Cerebellar nuclear complex (tissue), 1 donor: ENCODE measurements around the gene ATF5.

ENCODE experiments used
- DNase-seq, 2 experiments: peaks; one replicate each; lab custom pipeline; 2025; lab: John Stamatoyannopoulos, UW

The ATF5 gene

DNA sequence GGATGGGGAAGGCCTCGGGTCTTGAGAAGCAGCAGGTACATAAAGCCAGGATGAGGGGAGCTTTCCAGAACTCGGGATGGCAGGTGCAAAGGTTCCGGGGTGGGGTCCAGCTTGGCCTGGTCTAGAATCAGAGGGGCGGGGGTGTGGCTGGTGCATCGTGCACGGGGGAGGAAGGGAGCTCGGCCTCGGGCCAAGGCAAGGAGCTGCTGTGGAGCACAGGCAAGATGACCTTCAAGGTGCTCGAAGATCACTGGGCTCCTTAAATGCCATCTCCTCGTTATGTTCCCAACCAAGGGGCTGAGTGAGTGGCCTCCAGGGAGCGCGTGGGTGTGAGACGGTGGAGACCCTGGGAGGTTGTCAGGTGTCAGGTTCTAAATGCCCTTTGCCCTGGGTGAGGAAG, 48.1 kb downstream of the ATF5 start:
- DNase-seq: no peak

DNA sequence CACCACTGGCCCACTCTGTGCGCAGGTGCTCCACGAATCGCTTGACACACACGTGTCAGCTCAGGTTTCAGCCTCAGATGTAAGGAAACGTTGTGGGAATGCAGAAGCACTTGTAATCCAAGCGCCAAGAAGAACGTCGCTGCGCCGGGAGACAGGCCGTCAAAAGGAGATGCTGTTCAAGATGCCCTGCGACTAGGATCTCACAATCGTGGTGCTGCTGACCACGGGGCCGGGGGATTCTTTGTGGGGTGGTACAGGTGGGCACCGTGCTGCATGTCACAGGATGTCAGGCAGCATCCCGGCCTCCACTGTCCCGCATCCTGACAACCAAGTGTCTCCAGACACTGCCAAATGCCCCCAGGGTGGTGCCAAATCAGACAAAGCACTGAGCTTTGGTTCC, 48.9 kb downstream of the ATF5 start:
- DNase-seq: no peak

DNA sequence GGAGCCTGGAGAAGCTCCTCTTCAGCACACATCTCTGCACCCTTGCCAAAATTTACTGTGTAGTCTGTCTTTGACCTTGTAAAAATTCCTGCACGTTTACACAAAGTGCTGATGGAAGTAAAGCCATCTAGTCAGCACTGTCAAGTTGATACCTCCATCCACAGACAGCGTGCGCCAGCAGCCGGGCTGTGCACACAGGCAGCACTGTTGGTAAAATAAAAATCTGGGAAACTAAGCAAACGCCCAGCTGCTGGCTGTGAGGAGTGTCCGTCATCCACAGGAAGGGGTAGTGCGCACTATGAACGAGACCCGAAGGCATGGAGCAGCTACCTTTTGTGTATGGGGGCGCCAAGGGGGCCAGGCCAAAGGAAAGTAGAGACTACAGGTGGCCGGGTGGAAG, 49.3 kb downstream of the ATF5 start:
- DNase-seq: no peak

DNA sequence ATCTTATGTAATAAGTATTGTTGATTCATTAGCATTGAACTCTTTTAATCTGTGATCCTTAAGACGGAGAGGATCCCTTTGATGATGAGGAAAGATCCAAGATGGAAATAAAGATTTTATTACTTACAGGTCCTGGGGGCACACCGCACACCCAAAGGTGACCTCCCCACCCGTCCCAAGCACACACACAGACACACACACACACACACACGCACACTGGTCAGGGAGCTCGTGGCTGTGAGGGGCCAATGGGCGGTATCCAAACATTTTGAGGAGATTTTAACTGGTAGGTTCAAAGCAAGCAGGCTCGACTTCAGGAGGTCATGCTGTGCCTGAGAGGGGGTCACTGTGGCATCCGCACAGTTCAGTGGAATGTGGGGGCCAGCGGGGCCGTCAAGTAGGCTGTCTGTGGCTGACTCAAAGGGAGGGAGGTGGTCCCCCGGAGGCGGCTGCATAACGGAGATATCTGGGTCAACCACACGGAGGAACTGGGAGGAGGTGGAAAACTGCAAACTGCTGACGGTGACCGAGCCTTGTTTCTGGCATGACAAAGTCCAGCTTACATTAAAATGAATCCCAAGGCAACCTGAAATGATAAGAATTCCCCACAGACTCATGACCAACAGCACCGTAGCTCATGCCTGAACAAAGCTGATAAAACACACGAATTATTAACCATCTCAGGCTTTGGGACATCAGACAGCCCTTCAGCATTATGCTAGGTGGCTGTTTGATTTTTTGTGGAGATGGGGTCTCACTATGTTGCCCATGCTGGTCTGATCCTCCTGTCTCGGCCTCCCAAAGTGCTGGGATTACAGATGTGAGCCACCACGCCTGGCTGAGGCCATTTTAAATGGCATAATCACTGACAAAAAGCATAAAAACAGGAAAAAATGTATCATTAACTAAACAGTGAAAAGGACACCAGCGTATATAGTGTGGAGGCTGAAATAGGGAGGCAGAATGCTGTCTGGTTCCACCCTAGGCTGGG, 52.9 kb downstream of the ATF5 start:
- DNase-seq: no peak
